HEK293 (cell line): ENCODE results near the gene COQ7.

Experiments
- CTCF ChIP-seq: fragments of 450-650 bp; formaldehyde crosslinking; IDR thresholded peaks from 2 replicates; pipeline ENCODE4 v1.5.1; 2016; ENCODE audit warnings: missing biosample characterization, missing genetic modification characterization
- TRIM28 ChIP-seq: IDR thresholded peaks from 2 replicates; pipeline ENCODE4 v1.6.1; 2011; ENCODE audit warnings: low read length, control low read depth, borderline replicate concordance
- ZNF121 ChIP-seq: fragments of 450-650 bp; formaldehyde crosslinking; IDR thresholded peaks from 2 replicates; pipeline ENCODE4 v1.5.1; 2016; ENCODE audit warnings: missing biosample characterization, missing genetic modification characterization
- TF ChIP-seq, protein P1 (sequence below): fragments of 450-650 bp; formaldehyde crosslinking; IDR thresholded peaks from 2 replicates; pipeline ENCODE4 v1.5.1; 2016; ENCODE audit warnings: missing biosample characterization, missing genetic modification characterization, low read depth

- TF ChIP-seq CTCF (tag by site-specific recombination) = no peak
- TF ChIP-seq, protein P1, sequence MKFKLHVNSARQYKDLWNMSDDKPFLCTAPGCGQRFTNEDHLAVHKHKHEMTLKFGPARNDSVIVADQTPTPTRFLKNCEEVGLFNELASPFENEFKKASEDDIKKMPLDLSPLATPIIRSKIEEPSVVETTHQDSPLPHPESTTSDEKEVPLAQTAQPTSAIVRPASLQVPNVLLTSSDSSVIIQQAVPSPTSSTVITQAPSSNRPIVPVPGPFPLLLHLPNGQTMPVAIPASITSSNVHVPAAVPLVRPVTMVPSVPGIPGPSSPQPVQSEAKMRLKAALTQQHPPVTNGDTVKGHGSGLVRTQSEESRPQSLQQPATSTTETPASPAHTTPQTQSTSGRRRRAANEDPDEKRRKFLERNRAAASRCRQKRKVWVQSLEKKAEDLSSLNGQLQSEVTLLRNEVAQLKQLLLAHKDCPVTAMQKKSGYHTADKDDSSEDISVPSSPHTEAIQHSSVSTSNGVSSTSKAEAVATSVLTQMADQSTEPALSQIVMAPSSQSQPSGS (tag by site-specific recombination) = no peak
- no peak for TF ChIP-seq TRIM28
- TF ChIP-seq ZNF121 (tag by site-specific recombination) = no peak
Observed at GRCh38 chr16:19077879-19078278, 10.5 kb downstream of the COQ7 start.
